ENCODE data around the gene SYN1.
"Not testable (repeated sequence)": the region's sequence is repeated elsewhere in the genome, so short reads cannot be mapped to it uniquely, and the experiment has no call there.

Gene SYN1

GRCh38 chrX:47619486-47620302 is at the start of gene SYN1:
Gene SYN1, minus strand, starts transcription at chrX:47619857. Its CDS starts 129 bp downstream, at chrX:47619728.
- peak; percentile 9 for DNase-seq

DNA sequence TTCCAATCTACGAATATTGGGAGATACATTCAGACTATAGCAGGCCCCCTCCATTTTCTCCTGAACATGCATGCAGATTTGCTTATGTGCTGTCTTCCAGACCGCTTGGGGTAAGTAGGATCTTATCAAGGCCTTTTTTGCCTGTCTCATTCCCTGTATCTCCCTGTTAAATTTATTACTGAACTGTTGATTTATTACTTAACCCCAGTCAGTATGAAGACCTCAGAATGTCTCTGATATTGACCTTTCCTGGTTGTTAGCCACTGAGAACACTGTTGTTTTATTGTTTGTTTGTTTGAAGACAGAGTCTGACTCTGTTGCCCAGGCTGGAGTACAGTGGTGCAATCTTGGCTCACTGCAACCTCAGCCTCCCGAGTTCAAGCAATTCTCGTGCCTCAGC is 46.1 kb upstream of the SYN1 start:
- DNase-seq: not testable (repeated sequence)

- DNase-seq: no peak
Measured at GRCh38 chrX:47664737-47665136, 45.1 kb upstream of the SYN1 start.

DNA sequence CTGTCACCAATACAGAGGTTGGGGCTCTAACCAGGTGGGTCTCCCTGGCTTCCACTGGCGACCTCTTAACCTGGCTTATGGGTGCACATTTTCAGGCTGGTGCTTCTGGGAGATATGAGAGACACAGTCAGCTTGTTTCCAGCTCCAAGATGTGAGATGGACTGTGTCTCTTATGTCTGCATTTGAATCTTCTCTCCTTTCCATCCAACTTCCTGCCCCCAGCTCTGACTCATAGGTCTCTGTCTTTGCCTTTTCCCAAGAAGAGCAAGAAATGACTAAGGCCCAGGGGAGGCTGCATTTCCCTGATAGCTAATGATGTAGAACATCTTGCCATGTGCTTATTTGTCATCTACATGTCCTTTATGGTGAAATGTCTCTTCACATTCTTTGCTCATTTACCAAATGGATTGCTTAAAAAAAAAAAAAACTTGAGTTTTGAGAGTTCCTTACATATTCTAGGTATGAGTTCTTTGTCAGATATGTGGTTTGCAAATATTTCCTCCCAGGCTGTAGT is 42.5 kb upstream of the SYN1 start:
- no peak for DNase-seq

DNA sequence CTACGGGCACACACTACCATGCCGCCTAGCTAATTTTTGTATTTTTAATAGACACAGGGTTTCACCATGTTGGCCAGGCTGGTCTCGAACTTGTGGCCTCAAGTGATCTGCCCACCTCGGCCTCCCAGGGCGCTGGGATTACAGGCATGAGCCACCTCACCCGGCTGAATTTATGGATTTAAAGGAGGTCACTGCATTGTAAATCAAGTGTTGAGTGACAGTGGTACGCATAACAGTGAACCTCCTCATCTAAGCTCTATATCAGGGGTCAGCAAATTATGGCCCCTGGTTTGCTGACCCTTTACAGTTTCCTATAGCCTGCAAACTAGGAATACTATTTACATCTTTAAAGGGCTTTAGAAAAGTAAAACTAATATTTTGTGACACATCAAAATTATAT is 41.9 kb upstream of the SYN1 start:
- DNase-seq: no peak

GRCh38 chrX:47659421-47659726 is 39.7 kb upstream of the SYN1 start:
- no peak for DNase-seq

DNA sequence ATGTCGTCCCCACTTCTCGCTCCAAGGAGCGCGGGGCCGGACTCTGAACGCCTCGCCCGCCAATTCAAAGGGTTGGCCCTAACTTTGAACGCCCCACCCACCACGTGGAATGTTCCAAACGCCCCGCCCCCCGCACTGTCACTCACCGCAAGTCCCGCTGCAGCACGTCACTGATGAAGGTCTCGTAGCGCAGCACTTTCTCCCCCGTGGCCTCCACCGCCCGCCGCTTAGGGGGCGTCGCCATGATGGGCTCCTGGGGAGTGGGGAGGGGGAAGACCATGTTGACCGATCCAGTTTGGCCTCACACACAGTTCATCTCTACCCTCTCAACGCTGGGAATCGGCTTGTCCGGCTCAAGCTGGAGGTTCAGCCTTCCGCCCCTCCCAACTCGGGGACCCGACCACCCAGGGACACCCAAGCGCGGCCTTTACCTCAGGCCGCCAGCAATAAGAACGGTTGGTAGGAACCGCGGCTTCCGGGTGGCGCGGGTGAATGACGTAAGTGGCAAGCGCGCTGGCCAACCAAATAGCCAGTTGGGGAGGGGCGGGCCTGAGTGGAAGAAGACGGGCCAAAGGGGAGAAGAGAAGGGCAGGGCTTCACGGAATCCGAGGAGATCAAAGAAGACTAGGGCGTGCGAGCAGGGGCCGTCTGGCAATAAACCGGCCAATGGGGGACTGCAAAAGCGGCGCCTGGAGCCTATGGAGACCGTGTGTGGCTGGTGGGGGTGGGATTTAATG is 39.2 kb upstream of the SYN1 start, which contains the start of gene UXT:
Gene UXT (minus strand): TSS at position 497 of the 737 bp plus-strand sequence. CDS start 253 bp downstream, at position 244.
- peak; percentile 89 for DNase-seq

GRCh38 chrX:47658301-47658683 is 38.6 kb upstream of the SYN1 start:
- no peak for DNase-seq

- no peak for DNase-seq
Measured at GRCh38 chrX:47651043-47651905, 31.6 kb upstream of the SYN1 start.

GRCh38 chrX:47650164-47651042 is 30.7 kb upstream of the SYN1 start, which contains the start of gene ELK1:
Gene ELK1, minus strand, starts transcription at chrX:47650563. Its CDS starts 9,122 bp downstream, at chrX:47641441.
- peak; percentile 94 for DNase-seq

GRCh38 chrX:47649781-47650163 is 30.1 kb upstream of the SYN1 start:
- no peak for DNase-seq

DNA sequence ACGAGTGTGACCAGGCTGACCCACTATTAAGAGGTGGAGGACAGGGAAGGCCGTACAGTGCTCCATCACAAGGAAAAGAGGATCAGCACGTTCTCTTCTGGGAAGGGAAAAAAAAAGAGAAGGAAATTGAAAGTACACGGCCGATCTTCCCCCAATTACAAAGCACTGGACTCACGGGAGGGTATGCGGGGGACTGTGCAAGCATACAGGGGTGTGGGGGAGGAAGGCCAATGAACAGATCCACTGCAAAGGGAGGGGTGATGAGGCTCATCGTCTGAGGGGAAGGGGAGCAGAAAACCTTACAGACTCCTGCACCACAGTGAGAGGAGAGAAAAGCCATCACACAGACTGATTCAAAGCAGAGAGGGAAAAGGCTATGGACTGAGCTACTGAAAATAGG is 29.6 kb upstream of the SYN1 start:
- DNase-seq: no peak

DNA sequence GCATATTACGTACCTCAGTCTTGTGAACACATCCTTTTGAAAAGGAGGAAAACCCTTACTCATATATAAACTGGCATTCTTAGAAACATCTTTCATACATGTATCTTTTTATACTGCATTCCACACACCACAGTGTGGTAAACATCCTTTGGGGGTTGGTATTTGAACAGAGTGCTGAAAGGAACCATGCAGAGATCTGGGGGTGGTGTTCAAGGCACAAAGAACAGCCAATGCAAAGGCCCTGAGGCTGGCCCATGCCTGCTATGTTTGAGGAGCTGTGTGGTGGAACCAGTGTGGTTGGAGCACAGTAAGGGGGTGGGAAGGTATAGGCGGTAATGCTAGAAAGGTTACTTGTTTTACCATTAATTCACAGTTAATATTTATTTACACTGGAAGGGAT is 28.7 kb upstream of the SYN1 start:
- DNase-seq: no peak

GRCh38 chrX:47646636-47647035 is 27.0 kb upstream of the SYN1 start:
- no peak for DNase-seq

DNA sequence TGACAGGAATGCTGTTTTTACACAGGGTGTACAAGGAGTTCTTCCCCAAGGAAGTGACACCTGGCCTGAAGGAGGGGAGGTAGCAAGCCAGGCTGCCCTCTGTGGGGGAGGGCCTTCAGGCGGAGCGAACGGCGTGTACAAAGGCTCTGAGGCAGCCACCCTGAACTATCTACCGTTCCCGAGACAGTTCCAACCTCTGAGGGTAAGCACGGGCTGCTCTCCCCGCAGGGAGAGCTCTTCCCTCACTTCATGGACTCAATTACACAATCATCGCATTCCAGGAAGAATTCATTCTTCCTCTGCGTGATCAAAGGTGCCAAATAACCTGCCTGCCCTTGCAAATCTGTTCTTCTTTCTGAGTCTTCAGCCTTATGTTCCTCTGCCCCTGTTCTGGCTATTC is 25.9 kb upstream of the SYN1 start:
- DNase-seq: no peak

- no peak for DNase-seq
Measured at GRCh38 chrX:47644557-47645091, 25.0 kb upstream of the SYN1 start.

GRCh38 chrX:47643926-47644325 is 24.3 kb upstream of the SYN1 start:
- no peak for DNase-seq

- no peak for DNase-seq
Measured at GRCh38 chrX:47638816-47639215, 19.2 kb upstream of the SYN1 start.

GRCh38 chrX:47637546-47638195 is 18.0 kb upstream of the SYN1 start:
- no peak for DNase-seq

DNA sequence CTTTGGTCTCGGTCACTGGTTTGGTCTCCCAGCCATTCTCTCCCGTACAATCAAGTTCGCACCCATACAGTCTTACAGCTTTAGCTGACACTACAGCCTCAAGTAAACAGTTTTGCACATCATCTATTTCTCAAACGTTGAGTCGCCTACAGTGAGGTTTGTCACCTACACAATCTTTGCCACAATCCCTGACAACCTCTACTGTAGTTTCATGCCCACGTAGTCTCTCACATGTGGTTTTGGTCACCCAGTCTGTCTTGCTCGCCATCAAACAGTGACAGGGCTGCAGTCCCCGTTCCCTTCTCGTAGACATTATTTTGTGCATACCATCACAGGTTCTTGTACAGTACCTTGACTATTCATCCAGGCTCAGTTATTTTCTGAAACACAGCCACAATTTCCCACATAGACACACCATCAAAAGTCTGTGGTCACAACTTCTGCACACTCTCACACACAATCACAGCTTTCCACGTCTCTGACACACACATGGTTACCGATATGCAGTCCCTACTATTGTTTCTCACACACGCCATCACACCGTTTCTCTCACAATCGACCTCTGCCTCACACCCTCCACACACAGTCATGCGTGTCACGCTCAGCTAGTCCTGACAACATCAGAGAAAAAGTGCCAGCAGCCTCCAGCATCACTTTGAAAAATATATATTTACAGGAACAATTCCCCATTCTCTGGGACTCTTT is 15.4 kb upstream of the SYN1 start:
- DNase-seq: no peak
